ENCODE data around the gene LRCH2.

Gene LRCH2

DNA sequence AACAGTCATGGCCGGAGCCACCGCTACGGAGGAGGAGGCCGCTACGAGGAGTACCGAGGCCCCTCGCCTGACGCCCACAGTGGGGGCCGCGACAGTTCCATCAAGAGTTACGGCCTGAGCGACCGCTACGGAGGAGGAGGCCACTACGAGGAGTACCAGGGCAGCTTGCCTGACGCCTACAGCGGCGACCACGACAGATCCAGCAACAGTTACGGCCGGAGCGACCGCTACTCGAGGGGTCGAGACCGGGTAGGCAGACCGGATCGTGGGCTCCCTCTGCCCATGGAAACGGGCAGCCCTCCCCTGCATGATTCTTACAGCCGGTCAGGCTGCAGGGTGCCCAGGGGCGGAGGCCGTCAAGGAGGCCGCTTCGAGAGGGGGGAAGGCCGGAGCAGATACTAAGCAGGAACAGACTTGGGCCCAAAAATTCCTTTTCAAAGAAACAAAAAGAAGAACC is 41.6 kb downstream of the LRCH2 start:
- no peak for DNase-seq

DNA sequence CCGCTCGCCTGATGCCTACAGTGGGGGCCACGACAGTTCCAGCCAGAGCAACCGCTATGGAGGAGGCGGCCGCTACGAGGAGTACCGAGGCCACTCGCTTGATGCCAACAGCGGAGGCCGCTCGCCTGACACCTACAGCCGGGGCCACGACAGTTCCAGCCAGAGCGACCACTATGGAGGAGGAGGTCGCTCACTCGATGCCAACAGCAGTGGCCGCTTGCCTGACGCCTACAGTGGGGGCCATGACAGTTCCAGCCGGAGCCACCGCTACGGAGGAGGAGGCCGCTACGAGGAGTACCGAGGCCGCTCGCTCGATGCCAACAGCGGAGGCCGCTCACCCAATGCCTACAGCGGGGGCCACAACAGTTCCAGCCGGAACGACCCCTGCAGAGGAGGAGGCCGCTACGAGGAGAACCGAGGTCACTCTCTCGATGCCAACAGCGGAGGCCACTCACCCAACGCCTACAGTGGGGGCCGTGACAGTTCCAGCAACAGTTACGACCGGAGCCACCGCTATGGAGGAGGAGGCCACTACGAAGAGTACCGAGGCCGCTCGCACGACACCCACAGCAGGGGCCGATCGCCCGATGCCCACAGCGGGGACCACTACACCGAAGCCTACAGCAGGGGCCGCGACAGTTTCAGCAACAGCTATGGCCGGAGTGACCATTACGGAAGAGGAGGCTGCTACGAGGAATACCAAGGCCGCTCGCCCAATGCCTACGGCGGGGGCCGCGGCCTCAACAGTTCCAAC is 42.2 kb downstream of the LRCH2 start:
- DNase-seq: no peak

DNA sequence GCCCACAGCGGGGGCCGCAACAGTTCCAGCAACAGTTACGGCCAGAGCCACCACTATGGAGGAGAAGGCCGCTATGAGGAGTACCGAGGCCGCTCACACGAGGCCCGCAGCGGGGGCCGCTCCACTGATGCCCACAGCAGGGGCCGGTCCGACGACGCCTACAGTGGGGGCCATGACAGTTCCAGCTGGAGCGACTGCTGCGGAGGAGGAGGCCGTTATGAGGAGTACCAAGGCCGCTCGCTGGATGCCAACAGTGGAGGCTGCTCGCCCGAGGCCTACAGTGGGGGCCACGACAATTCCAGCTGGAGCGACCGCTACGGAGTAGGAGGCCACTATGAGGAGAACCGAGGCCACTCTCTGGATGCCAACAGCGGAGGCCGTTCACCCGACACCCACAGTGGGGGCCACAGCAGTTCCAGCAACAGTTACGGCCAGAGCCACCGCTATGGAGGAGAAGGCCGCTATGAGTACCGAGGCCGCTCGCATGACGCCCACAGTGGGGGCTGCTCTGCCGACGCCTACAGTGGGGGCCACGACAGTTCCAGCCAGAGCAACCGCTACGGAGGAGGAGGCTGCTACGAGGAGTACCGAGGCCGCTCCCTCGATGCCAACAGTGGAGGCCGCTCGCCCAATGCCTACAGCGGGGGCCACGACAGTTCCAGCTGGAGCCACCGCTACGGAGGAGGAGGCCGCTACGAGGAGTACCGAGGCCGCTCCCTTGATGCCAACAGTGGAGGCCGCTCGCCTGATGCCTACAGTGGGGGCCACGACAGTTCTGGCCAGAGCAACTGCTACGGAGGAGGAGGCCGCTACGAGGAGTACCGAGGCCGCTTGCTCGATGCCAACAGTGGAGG is 43.0 kb downstream of the LRCH2 start:
- no peak for DNase-seq

DNA sequence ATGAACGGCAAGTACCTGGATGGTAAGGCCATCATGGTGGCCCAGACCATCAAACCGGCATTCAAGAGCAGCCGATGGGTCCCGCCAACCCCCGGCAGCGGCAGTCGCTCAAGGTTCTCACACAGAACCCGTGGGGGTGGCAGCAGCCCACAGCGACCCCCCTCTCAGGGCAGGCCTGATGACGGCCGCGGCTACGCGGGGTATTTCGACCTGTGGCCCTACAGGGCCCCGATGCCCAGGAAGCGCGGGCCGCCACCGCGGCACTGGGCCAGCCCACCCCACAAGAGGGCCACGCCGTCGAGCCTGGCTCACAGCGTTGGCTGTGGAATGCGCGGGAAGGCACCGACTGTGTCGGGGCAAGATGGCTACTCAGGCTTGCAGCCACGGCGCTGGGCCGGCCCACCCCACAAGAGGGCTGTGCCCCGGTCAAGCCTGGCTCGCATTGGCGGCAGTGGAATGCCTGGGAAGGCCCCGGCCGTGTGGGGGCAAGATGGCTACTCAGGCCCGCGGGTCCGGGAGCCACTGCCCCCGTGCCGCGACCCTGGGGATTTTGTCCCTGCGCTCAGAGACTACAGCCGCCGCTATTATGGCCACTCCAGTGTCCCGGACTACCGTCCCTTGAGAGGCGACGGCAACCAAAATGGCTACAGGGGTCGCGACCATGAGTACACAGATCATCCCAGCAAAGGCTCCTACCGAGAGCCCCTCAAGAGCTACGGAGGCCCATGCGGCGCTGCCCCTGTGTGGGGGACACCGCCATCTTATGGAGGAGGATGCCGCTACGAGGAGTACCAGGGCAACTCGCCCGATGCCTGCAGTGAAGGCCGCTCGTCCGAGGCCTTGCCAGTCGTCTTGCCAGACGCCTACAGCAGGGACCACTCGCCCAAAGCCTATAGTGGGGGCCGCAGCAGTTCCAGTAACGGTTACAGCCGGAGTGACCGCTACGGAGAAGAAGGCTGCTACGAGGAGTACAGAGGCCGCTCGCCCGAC is 44.0 kb downstream of the LRCH2 start:
- DNase-seq: no peak

DNA sequence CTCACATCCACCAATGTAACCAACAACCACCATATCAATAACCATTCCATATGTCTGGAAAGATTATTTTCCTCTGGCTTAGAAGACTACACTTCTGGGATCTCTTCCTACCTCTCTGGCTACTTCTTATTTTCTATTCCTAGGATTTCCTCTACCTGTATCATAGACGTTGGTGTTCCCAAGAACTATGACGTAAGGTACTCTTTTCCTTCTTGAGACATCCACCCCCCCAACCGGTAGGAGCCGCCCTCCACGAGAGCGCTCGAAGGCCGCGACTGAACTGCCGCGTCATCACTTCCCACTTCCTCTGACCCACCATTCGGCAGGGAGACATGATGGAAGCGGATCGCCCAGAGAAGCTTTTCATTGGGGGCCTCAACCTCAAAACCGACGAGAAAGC is 44.8 kb downstream of the LRCH2 start, which contains the start of gene RBMXL3:
Gene RBMXL3, plus strand, starts transcription at position 301 of the 400 bp plus-strand sequence. Its CDS starts 32 bp downstream, at position 333.
- no peak for DNase-seq

DNA sequence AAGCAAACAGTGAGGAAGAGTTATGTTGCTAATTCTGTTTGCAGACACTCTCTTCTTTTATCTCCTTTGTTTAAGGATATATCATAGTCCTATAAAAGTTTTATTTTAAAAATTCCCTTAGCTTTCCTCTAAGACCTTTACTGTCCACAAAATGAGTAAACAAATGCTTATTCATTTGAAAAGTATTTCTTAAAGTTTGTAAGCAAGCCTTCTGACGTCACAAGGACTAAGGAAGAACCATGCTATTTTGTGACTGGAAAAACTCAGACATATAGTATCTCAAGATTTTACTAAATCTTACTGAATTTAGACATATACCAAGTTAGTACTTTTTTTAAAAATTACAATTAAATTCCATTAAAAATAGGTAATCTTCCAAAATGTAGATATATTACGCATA is 49.9 kb downstream of the LRCH2 start:
- no peak for DNase-seq

DNA sequence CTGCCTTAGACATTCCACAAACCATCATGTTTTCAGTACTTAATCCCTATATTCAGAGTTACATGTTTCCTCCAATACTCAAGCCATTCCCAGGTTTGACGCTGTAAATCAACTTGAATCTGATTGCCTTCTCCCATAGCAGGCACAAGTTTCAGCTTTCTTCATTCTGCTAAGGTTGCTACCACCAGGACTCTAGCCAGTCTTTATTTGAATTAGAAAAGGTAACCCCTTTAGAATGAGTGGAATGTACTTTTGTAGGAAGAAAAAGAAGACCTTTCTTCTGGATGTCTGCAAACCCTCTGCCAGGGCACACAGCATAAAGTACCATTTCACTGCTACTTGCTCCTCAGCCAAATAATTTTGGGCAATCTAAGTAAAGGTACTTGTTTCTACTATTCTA is 55.4 kb downstream of the LRCH2 start:
- no peak for DNase-seq

DNA sequence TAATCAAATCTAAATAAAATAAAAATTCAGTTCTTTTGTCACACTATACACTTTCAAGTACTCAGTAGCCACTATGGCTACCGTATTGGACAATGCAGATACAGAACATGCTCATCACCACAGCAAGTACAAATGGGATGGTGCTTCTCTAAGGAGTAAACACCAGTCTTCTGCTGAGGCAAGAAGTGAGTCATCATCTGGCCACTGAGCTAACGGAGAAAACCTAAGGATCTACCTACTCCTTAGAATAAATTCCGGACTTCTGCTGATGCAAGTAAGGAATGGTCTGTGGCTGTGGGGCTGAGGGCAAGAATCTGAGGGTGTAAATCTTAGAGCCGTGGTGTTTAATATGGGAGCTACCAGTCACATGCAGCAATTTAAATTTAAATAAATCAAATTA is 56.0 kb downstream of the LRCH2 start:
- DNase-seq: no peak

DNA sequence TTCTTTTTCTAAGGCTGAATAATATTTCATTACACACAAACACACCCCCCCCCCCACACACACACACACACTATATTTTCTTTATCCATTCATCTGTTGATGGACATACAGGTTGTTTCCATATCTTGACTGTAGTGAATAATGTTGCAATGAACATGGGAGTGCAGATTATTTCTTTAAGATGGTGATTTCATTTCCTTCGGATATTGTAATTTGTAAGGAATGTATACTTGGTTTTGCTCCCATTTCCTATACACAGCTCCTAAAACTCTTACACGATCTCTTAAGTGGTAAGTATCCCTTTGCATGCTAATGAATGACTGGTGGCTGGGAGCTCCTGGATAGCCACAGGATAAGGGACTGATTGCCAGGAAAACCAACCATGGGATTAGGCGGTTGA is 59.3 kb downstream of the LRCH2 start:
- no peak for DNase-seq

DNA sequence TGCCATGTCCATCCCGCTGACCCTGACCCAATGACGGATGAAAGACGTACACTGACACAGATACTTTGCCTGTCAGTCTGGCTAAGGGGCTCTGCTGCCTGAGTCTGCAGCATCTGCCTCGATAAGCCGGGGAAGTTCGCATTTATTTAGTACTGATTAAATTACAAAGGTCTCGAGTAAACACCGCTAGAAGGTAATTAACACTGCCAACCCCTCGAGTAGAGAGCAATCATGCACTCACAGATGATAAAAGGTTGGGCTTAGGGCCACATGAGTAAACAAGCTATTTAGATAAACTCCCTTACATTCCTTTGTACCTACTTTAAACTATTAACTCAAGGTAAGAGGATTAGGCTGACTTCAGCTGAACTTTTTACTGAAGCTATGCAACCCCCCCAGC is 60.7 kb downstream of the LRCH2 start:
- no peak for DNase-seq

DNA sequence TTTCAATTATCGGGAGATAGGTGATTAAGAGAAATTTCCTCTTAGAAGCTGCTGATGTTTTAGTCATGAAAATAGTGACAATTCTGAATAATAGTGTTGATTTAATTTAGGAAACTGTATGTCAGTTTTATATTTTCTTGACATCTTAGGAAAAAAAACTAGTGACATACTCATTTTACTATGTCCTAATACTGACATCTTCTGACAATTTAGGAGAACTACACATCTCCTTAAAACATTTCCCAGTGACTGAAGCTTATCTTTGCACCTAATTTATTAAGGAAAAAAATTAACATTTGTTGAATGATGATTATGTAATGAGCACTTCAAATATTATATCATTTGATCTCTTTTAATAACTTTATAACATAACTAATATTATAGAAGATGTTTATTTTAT is 86.7 kb downstream of the LRCH2 start:
- DNase-seq: no peak

DNA sequence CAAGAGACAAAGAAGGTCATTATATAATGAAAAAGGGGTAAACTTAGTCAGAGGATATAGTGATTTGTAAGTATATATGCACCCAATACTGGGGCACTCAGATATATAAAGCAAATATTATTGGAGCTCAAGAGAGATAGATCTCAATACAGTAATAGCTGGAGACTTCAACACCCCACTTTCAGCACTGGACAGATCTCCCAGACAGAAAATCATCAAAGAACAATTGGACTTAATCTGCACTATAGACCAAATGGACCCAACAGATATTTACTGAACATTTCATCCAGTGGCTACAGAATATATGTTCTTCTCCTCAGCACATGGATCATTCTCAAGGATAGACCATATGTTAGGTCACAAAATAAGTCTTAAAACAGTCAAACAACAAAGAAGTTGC is 91.8 kb downstream of the LRCH2 start:
- no peak for DNase-seq

DNA sequence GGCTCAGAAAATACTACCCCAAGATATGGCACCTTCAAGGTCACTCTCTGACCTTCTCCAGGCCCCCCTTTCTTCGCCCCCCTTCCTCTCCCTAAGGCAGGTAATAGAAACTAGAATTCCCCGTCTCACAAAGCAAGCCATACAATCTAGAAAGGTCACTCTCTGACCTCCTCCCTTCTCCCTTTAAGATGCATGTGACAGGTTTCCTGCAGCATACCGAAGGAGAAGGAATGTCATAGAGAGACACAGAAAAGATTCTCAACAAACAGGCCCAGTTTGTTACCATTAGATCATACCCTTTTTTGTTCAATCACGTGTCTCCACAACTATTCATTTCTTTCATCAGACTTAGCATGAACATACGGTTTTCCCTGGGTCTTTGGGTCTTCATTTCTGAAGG is 95.9 kb downstream of the LRCH2 start:
- DNase-seq: no peak

DNA sequence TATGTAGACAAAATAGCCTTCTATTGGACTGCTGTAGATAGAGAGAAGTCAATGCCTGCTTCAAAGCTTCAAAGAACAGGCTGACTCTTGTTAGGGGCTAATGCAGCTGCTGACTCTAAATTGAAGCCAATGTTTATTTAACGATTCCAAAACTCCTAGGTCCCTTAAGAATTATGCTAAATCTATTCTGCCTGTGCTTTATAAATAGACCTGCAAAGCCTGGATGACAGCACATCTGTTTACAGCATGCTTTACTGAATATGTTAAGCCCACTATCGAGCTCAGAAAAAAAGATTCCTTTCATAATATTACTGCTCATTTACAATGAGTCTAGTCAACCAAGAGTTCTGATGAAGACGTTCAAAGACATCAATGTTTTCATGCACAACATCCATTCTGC is 99.5 kb downstream of the LRCH2 start:
- no peak for DNase-seq

DNA sequence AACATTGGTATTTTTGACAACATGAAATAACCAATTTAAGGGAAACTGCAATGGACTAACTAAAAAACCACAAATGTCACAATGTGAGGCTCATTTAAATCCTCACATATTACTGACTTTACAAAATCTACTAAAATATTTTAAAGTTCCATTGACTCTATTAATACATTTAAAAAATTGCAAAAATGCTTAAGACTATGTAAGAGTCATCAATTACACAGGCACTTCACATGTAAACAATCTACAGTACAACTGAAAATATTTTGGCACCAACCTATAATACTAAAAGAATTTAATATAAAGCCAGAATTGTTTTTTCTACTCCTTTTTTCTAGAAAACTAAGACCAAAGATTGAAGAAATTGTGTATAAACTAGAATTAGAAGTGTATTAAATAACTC is 121.5 kb downstream of the LRCH2 start:
- DNase-seq: no peak

DNA sequence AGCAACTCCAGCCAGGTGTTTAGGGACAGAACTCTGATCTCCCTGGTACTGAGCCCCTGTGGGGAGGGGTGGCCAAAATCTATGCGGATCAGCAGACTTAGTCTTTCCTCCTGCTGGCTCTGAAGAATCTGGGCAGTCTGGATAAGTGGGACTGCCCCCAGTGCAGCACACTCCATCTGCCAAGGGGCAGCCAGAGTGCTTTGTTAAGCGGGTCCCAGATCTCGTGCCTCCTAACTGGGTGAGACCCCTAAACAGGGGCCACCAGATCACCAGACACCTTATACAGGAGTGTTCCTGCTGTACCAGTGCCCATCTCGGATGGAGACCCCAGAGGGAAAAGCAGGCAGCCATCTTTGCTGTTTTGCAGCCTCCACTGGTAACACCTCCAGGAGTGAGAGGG is 135.0 kb downstream of the LRCH2 start:
- no peak for DNase-seq

DNA sequence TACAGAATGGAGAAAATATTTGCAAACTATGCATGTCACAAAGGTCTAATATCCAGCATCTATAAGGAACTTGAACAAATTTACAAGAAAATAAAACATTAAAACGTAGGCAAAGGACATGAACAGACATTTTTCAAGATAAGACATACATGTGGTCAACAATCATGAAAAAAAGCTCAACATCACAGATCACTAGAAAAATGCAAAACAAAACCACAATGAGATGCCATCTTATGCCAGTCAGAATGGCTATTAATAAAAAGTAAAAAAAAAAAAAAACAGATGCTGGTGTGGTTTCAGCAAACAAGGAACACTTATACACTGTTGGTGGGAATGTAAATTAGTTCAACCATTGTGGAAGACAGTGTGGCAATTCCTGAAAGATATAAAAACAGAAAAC is 140.7 kb downstream of the LRCH2 start:
- no peak for DNase-seq

DNA sequence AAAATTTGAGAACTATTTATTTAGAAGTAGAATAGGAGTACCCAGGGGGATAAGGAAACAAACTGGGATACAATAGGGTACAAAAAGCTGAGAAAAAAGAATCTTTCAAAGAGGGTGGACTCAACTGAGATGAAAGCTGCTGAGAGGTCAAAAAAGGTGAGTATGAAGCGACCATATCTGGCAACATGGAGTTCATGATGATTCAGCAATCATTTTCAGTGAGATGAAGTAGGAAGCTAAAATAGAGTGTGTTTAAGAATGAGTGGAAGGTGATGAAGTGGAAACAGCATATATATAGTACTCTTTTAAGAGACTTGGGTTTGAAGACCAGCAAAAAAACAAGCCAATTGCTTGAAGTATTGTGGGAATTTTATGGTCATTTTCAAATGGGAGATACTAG is 144.5 kb downstream of the LRCH2 start:
- no peak for DNase-seq

DNA sequence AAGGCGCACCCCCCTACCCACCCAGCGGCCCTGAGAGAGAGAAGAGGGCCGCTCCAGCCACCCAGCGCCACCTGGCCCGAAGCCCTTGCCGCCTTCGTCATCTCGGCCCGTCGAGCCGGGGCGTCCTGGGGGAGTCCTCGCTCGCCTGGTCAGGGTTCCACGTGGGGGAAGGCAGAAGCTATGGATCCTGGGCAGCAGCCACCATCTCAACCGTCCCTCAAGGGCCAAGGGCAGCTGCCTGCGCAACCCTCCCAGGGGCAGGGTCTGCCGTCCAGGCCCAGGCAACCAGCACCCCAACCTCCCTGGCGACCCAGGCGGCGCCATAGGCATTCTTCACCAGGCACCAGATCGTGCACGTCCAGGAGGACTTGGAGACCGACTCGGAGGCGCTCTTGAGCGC is 165.0 kb downstream of the LRCH2 start:
- no peak for DNase-seq

DNA sequence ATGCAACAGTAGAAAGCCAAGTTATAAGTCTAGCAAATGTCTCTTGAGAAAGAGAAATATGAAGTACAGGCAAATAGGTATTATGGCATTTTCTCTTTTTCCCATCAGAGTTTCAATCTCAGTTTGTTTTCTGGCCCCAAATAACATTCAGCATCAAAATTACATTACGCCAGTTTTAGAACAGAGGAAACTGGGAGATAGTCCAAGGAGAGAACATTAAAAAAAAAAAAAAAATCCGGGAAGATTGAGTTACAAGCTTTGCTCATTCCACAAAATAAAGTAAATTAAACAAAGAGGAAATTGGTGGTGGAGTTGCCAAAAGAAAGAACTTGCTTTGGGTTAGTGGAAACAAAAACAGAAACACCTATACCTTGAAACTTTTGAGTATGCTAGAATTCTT is 166.1 kb downstream of the LRCH2 start:
- DNase-seq: no peak

DNA sequence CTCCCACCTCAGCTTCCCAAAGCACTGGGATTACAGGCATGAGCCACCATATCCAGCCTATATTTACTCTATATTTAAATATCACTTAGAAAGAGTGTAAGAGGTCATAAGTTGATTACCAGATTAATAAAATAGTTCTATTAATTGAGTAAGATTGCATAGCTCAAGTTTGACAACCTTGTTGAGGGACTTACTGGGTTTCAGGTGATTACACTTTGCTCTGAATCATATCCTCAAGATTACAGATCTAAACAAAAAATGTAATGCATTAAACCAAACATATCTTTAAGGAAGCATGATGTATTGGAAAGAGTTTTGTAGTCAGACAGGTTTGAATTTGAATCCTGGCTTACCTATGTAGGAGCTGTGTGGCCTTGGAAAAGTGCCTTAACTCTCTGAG is 168.6 kb downstream of the LRCH2 start:
- no peak for DNase-seq

All from MV-4-11 (cell line).